H9 (cell line): ENCODE results near the gene TMC2. TPM values are rescaled to one million over a fixed set of nuclear protein-coding genes. Genes with fewer than 3 reads are reported as not detected.

ENCODE experiments used
- DNase-seq: peaks from one replicate; pipeline ENCODE4 v3.0.0-alpha.2; 2017
- H2AFZ ChIP-seq: one replicate; pipeline ENCODE4 v1.6.1; 2013; ENCODE audit warnings: mild to moderate bottlenecking, low read length, control low read depth, moderate library complexity
- H2AK5ac ChIP-seq: 2 replicates; pipeline ENCODE4 v1.6.1; 2013; ENCODE audit warnings: low read length, control low read depth, mixed read lengths; ENCODE audit not compliant: insufficient read length
- H2BK120ac ChIP-seq: one replicate; pipeline ENCODE4 v1.6.1; 2013; ENCODE audit warnings: low read depth, mild to moderate bottlenecking, low read length, control low read depth, inconsistent platforms; ENCODE audit not compliant: poor library complexity, severe bottlenecking
- H2BK12ac ChIP-seq: 2 replicates; pipeline ENCODE4 v1.6.1; 2013; ENCODE audit warnings: low read length, control low read depth, mixed read lengths, low read depth; ENCODE audit not compliant: insufficient read length
- H2BK15ac ChIP-seq: 2 replicates; pipeline ENCODE4 v1.6.1; 2013; ENCODE audit warnings: low read depth, low read length, control low read depth
- H2BK20ac ChIP-seq: one replicate; pipeline ENCODE4 v1.6.1; 2013; ENCODE audit warnings: low read depth, mild to moderate bottlenecking, low read length, control low read depth, inconsistent platforms; ENCODE audit not compliant: poor library complexity, severe bottlenecking
- H2BK5ac ChIP-seq: 2 replicates; pipeline ENCODE4 v1.6.1; 2013; ENCODE audit warnings: low read length, control low read depth, mixed read lengths; ENCODE audit not compliant: insufficient read length
- H3K14ac ChIP-seq: 2 replicates; pipeline ENCODE4 v1.6.1; 2013; ENCODE audit warnings: low read length, control low read depth; ENCODE audit not compliant: insufficient read depth
- H3K18ac ChIP-seq: 2 replicates; pipeline ENCODE4 v1.6.1; 2013; ENCODE audit warnings: low read depth, mild to moderate bottlenecking, mixed read lengths, low read length, control low read depth; ENCODE audit not compliant: insufficient read length
- H3K23ac ChIP-seq: 2 replicates; pipeline ENCODE4 v1.6.1; 2013; ENCODE audit warnings: low read length, control low read depth, mixed read lengths, low read depth; ENCODE audit not compliant: insufficient read length
- H3K23me2 ChIP-seq: 2 replicates; pipeline ENCODE4 v1.6.1; 2013; ENCODE audit warnings: low read depth, mild to moderate bottlenecking, mixed read lengths, low read length, control low read depth; ENCODE audit not compliant: insufficient read length, poor library complexity, severe bottlenecking
- H3K27ac ChIP-seq: 2 replicates; pipeline ENCODE4 v1.5.1; 2013; ENCODE audit warnings: low read length, control low read depth, mixed read lengths, low read depth; ENCODE audit not compliant: insufficient read length
- H3K27me3 ChIP-seq: 2 replicates; pipeline ENCODE4 v1.6.1; 2013; ENCODE audit warnings: low read length, control low read depth, inconsistent platforms; ENCODE audit not compliant: insufficient read depth
- H3K4ac ChIP-seq: 2 replicates; pipeline ENCODE4 v1.6.1; 2013; ENCODE audit warnings: low read depth, mild to moderate bottlenecking, control low read depth, inconsistent platforms, low read length, moderate library complexity
- H3K4me1 ChIP-seq: 2 replicates; pipeline ENCODE4 v1.6.1; 2013; ENCODE audit warnings: low read length, control low read depth, inconsistent platforms; ENCODE audit not compliant: insufficient read depth
- H3K4me2 ChIP-seq: 2 replicates; pipeline ENCODE4 v1.6.1; 2013; ENCODE audit warnings: low read length, control low read depth, mixed read lengths; ENCODE audit not compliant: insufficient read length, insufficient read depth
- H3K56ac ChIP-seq: 2 replicates; pipeline ENCODE4 v1.6.1; 2013; ENCODE audit warnings: low read depth, mild to moderate bottlenecking, mixed read lengths, low read length, control low read depth; ENCODE audit not compliant: insufficient read length
- H3K79me1 ChIP-seq: 2 replicates; pipeline ENCODE4 v1.6.1; 2013; ENCODE audit warnings: low read depth, mild to moderate bottlenecking, moderate library complexity, low read length, control low read depth, inconsistent platforms; ENCODE audit not compliant: insufficient read depth, poor library complexity, severe bottlenecking
- H3K79me2 ChIP-seq: 2 replicates; pipeline ENCODE4 v1.6.1; 2013; ENCODE audit warnings: low read length, control low read depth, inconsistent platforms; ENCODE audit not compliant: insufficient read depth
- H3K9ac ChIP-seq: 2 replicates; pipeline ENCODE4 v1.6.1; 2013; ENCODE audit warnings: low read length, control low read depth, mixed read lengths; ENCODE audit not compliant: insufficient read length; ENCODE audit errors: extremely low read depth
- H3K9me3 ChIP-seq: one replicate; pipeline ENCODE4 v1.6.1; 2013; ENCODE audit warnings: low read depth, low read length, inconsistent platforms; ENCODE audit not compliant: control insufficient read depth
- H3T11ph ChIP-seq: one replicate; pipeline ENCODE4 v1.6.1; 2013; ENCODE audit warnings: mild to moderate bottlenecking, low read length, control low read depth, inconsistent platforms
- H4K20me1 ChIP-seq: one replicate; pipeline ENCODE4 v1.6.1; 2013; ENCODE audit not compliant: control insufficient read depth, insufficient read length, insufficient read depth
- H4K5ac ChIP-seq: 2 replicates; pipeline ENCODE4 v1.6.1; 2013; ENCODE audit warnings: low read depth, mild to moderate bottlenecking, mixed read lengths, low read length, control low read depth; ENCODE audit not compliant: insufficient read length
- H4K8ac ChIP-seq: replicated peaks from 2 replicates; pipeline ENCODE4 v1.6.1; 2013; ENCODE audit warnings: low read length, control low read depth, mixed read lengths, low read depth; ENCODE audit not compliant: insufficient read length
- H4K91ac ChIP-seq: 2 replicates; pipeline ENCODE4 v1.6.1; 2013; ENCODE audit warnings: low read depth, mild to moderate bottlenecking, moderate library complexity, mixed read lengths, low read length, control low read depth; ENCODE audit not compliant: insufficient read length
- H3K27ac Mint-ChIP-seq, 3 experiments: 2 replicates in 2 of 3; 3 replicates in 1 of 3; pipeline ENCODE4 v1.8.0; 2020 to 2021; ENCODE audit warnings: mixed read lengths in 3 of 3, mild to moderate bottlenecking in 1 of 3, moderate library complexity in 1 of 3
- H3K27me3 Mint-ChIP-seq: 2 replicates; pipeline ENCODE4 v1.8.0; 2021; ENCODE audit warnings: low read depth, mild to moderate bottlenecking, moderate library complexity, mixed read lengths
- H3K36me3 Mint-ChIP-seq, 3 experiments: 2 replicates in 2 of 3; 3 replicates in 1 of 3; pipeline ENCODE4 v1.8.0; 2020 to 2021; ENCODE audit warnings: low read depth in 3 of 3, mixed read lengths in 3 of 3; ENCODE audit not compliant: insufficient read depth in 1 of 3
- H3K4me1 Mint-ChIP-seq, 2 experiments: 2 replicates each; pipeline ENCODE4 v1.8.0; 2020; ENCODE audit warnings: mixed read lengths in 2 of 2
- H3K4me3 Mint-ChIP-seq, 2 experiments: 2 replicates in 1 of 2; 3 replicates in 1 of 2; pipeline ENCODE4 v1.8.0; 2020 to 2021; ENCODE audit warnings: mild to moderate bottlenecking in 2 of 2, mixed read lengths in 2 of 2, moderate library complexity in 1 of 2
- H3K9me3 Mint-ChIP-seq, 2 experiments: 2 replicates in 1 of 2; 3 replicates in 1 of 2; pipeline ENCODE4 v1.8.0; 2020; ENCODE audit warnings: mild to moderate bottlenecking in 2 of 2, mixed read lengths in 2 of 2, moderate library complexity in 1 of 2
- CTCF ChIP-seq: fragments of 200-600 bp; sonication (generic); conservative IDR thresholded peaks from 3 replicates; pipeline ENCODE4 v1.8.0; 2021; ENCODE audit warnings: antibody characterized with exemption, mild to moderate bottlenecking
- WGBS: extraction: QIAGEN DNeasy Blood & Tissue Kit; methylation state at CpG from one replicate; pipeline ENCODE4 v1.1.7; 2013; ENCODE audit warnings: missing lambda C conversion rate, low lambda C conversion rate, mixed read lengths; ENCODE audit not compliant: insufficient read length; ENCODE audit errors: extremely low coverage; 5-methylcytosine and 5-hydroxymethylcytosine counted together
- total RNA-seq: library from RNA; stranded (reverse); gene quantifications from 2 replicates; pipeline ENCODE4 v1.2.1, GENCODE V29; 2021

The TMC2 gene
- total RNA-seq, 1 experiment from 2014 or later: not detected

- no peak for TF ChIP-seq CTCF
- peaks cover 17% of the 10 kb centered on the region for H3K79me2 ChIP-seq
- H4K20me1 ChIP-seq: no peaks in the 10 kb centered on the region
- H4K8ac ChIP-seq: no peak overlapping the region
- no peak overlapping the region for H3K9ac ChIP-seq
- Mint-ChIP-seq H3K36me3 (peaks cover 53 to 68% (median 64%) of the 10 kb centered on the region in 3 experiments), H3K4me3 (peak overlapping the region; percentile 88 to 93), H3K9me3 (no peaks in the 10 kb centered on the region), H3K4me1 (peaks cover 15 to 22% of the 10 kb centered on the region in 2 experiments), H3K27me3 (peaks cover 3% of the 10 kb centered on the region; the same call in 1 of the 2 replicates), H3K27ac (peak overlapping the region in 1 of 3 experiments; percentile 84; a peak in 3 of 7 replicates)
- H3K14ac ChIP-seq: no peak overlapping the region
- H2BK20ac ChIP-seq: no peak overlapping the region
- H3T11ph ChIP-seq: no peak overlapping the region
- no peak overlapping the region for H3K4ac ChIP-seq
- H2AFZ ChIP-seq: no peak overlapping the region
- H3K18ac ChIP-seq: no peak overlapping the region
- no peak for DNase-seq
- no peaks in the 10 kb centered on the region; the same call in 1 of the 2 replicates for H3K4me1 ChIP-seq
- no peak overlapping the region for H4K91ac ChIP-seq
- H3K56ac ChIP-seq: no peak overlapping the region
- no peak overlapping the region for H2AK5ac ChIP-seq
- peak overlapping the region; percentile 96 for H3K4me2 ChIP-seq
- H3K23ac ChIP-seq: no peak overlapping the region
- H2BK12ac ChIP-seq: no peak overlapping the region
- no peaks in the 10 kb centered on the region for H3K27me3 ChIP-seq
- H3K79me1 ChIP-seq: peaks cover 11% of the 10 kb centered on the region
- H3K23me2 ChIP-seq: peaks cover 9% of the 10 kb centered on the region
- H2BK120ac ChIP-seq: no peak overlapping the region
- no peaks in the 10 kb centered on the region for H3K9me3 ChIP-seq
- no peak overlapping the region for H4K5ac ChIP-seq
- no CpG with 5 or more reads among the region's 9 CpGs for WGBS
- H3K27ac ChIP-seq: no peak overlapping the region
- H2BK5ac ChIP-seq: no peak overlapping the region
- no peak overlapping the region for H2BK15ac ChIP-seq
Measured at GRCh38 chr20:2654384-2654822, 118.0 kb downstream of the TMC2 start.
